Progenitor cell of endocrine pancreas (in vitro differentiated cells): Measurements from ENCODE around the gene HMCES. TPM values are rescaled to one million over a fixed set of nuclear protein-coding genes. Genes with fewer than 3 reads are reported as not detected.
A peak's percentile ranks its signal among the peaks of the same experiment; 100 is the strongest.
"Not testable (repeated sequence)": the region's sequence is repeated elsewhere in the genome, so short reads cannot be mapped to it uniquely, and the experiment has no call there.

Source experiments
- DNase-seq: peaks from one replicate; pipeline ENCODE4 v3.0.0; 2021; ENCODE audit warnings: low spot score; ENCODE audit not compliant: unreplicated experiment
- H3K27ac Mint-ChIP-seq: 2 replicates; pipeline ENCODE4 v1.8.0; 2021; ENCODE audit warnings: mild to moderate bottlenecking, moderate library complexity, mixed read lengths
- H3K27me3 Mint-ChIP-seq: 2 replicates; pipeline ENCODE4 v1.8.0; 2021; ENCODE audit warnings: mixed read lengths
- H3K36me3 Mint-ChIP-seq: 2 replicates; pipeline ENCODE4 v1.8.0; 2022; ENCODE audit warnings: mixed read lengths; ENCODE audit not compliant: insufficient read depth
- H3K4me1 Mint-ChIP-seq: 2 replicates; pipeline ENCODE4 v1.8.0; 2021; ENCODE audit warnings: low read depth, mixed read lengths
- H3K4me3 Mint-ChIP-seq: 2 replicates; pipeline ENCODE4 v1.8.0; 2021; ENCODE audit warnings: low read depth, mild to moderate bottlenecking, moderate library complexity, mixed read lengths
- H3K9me3 Mint-ChIP-seq: 2 replicates; pipeline ENCODE4 v1.8.0; 2021; ENCODE audit warnings: low read depth, mixed read lengths
- total RNA-seq: library from RNA; stranded (reverse); gene quantifications from 2 replicates; pipeline ENCODE4 v1.2.1, GENCODE V29; 2021
- TF ChIP-seq, protein P1 (sequence below): fragments of 200-600 bp; sonication (generic); IDR thresholded peaks from one replicate; pipeline ENCODE4 v1.5.0; 2021; ENCODE audit warnings: antibody characterized with exemption, mild to moderate bottlenecking; ENCODE audit not compliant: unreplicated experiment

HMCES gene
- total RNA-seq, 1 donor from 2014 or later = 35.3 TPM

DNA sequence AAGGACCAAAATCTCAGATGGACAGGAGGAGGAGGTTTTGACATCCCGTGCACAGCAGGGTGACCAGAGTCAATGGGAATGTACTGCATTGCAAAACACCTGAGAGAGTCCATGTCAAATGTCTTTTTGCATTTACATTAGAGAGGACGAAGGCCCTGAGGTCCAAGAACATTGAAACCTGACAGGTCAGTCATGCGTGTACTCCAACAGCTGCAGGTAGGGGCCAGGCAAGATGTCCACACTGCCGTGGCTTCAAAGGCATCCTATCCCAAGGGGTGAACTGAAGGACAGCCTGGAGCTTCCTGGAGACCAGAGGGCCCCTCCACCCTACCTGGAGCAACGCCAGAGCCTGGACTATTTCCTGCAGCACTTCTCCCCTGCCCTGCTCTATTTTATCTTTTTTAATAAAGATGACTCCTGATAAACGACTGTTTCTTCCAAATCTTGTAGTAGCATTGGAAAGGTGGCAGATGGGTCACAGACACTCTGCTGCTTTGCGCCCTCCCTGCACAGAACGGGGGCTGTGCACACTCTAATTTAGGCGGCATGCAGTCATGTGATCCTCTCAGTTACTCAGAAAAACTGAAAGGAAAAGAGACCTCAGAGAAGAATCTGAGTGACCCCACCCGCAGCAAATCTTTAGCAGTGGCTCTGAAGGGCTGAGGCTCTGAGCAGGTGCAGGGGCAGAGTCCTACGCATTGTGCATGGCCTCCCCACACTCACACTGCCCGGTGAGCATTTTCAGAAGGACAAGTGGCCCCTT is 68.2 kb downstream of the HMCES start:
- no peaks in the 10 kb centered on the region for H3K36me3 Mint-ChIP-seq
- peaks cover 5% of the 10 kb centered on the region for H3K4me1 Mint-ChIP-seq
- no peak overlapping the region for H3K4me3 Mint-ChIP-seq
- no peak for DNase-seq
- H3K27me3 Mint-ChIP-seq = peaks cover 17% of the 10 kb centered on the region
- TF ChIP-seq, protein P1, sequence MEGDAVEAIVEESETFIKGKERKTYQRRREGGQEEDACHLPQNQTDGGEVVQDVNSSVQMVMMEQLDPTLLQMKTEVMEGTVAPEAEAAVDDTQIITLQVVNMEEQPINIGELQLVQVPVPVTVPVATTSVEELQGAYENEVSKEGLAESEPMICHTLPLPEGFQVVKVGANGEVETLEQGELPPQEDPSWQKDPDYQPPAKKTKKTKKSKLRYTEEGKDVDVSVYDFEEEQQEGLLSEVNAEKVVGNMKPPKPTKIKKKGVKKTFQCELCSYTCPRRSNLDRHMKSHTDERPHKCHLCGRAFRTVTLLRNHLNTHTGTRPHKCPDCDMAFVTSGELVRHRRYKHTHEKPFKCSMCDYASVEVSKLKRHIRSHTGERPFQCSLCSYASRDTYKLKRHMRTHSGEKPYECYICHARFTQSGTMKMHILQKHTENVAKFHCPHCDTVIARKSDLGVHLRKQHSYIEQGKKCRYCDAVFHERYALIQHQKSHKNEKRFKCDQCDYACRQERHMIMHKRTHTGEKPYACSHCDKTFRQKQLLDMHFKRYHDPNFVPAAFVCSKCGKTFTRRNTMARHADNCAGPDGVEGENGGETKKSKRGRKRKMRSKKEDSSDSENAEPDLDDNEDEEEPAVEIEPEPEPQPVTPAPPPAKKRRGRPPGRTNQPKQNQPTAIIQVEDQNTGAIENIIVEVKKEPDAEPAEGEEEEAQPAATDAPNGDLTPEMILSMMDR = no peak
- no peak overlapping the region for H3K27ac Mint-ChIP-seq
- H3K9me3 Mint-ChIP-seq = no peaks in the 10 kb centered on the region

DNA sequence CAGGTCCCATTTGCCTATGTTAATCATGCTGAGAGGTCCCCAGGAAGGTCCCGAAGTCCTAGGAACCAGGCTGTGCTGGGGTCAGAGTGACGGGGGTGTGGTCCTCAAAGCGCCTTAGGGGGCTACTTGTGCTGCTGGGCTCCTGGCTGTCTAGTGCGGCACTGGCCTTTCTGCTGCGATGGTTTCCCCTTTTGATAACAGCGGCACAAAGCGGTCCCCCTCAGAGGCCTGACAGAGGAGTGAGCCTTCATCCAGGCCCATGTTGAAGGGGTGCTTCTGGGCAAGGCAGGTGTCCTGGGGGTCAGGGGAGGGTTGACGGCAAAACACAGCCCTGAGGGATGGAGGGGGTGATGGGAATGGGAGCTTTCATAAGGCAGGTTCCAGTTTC is 68.8 kb downstream of the HMCES start:
- Mint-ChIP-seq H3K36me3 (no peaks in the 10 kb centered on the region), H3K27ac (no peak overlapping the region), H3K4me3 (no peak overlapping the region), H3K27me3 (peaks cover 17% of the 10 kb centered on the region), H3K4me1 (peaks cover 5% of the 10 kb centered on the region), H3K9me3 (no peaks in the 10 kb centered on the region)
- DNase-seq = no peak
- TF ChIP-seq, protein P1 = no peak

GRCh38 chr3:129348734-129349133 is 70.1 kb downstream of the HMCES start:
- H3K4me1 Mint-ChIP-seq = peaks cover 3% of the 10 kb centered on the region

GRCh38 chr3:129349169-129349568 is 70.5 kb downstream of the HMCES start:
- not testable (repeated sequence) for DNase-seq, H3K9me3 Mint-ChIP-seq, H3K36me3 Mint-ChIP-seq, H3K27ac Mint-ChIP-seq, H3K4me1 Mint-ChIP-seq, H3K4me3 Mint-ChIP-seq
- H3K27me3 Mint-ChIP-seq = peaks cover 13% of the 10 kb centered on the region

More at GRCh38 chr3:129348734-129349133, 70.1 kb downstream of the HMCES start:
- DNase-seq = no peak
- Mint-ChIP-seq H3K36me3 (no peaks in the 10 kb centered on the region), H3K27ac (no peak overlapping the region), H3K27me3 (peaks cover 12% of the 10 kb centered on the region), H3K4me3 (no peak overlapping the region), H3K9me3 (no peaks in the 10 kb centered on the region)
- TF ChIP-seq, protein P1 = no peak

GRCh38 chr3:129349791-129350190 is 71.1 kb downstream of the HMCES start:
- H3K27me3 Mint-ChIP-seq = peaks cover 15% of the 10 kb centered on the region
- no peaks in the 10 kb centered on the region for H3K9me3 Mint-ChIP-seq
- H3K36me3 Mint-ChIP-seq = no peaks in the 10 kb centered on the region
- H3K4me1 Mint-ChIP-seq = peaks cover 2% of the 10 kb centered on the region
- no peak overlapping the region for H3K4me3 Mint-ChIP-seq
- DNase-seq = no peak
- TF ChIP-seq, protein P1 = no peak
- no peak overlapping the region for H3K27ac Mint-ChIP-seq

- no peak for DNase-seq
- no peak overlapping the region for H3K4me3 Mint-ChIP-seq
- H3K27me3 Mint-ChIP-seq = peaks cover 3% of the 10 kb centered on the region
- H3K4me1 Mint-ChIP-seq = peaks cover under 1% of the 10 kb centered on the region
- no peak overlapping the region for H3K27ac Mint-ChIP-seq
- TF ChIP-seq, protein P1 = peak; percentile 26
- no peaks in the 10 kb centered on the region for H3K9me3 Mint-ChIP-seq
- no peaks in the 10 kb centered on the region for H3K36me3 Mint-ChIP-seq
Observed at GRCh38 chr3:129352045-129352444, 73.4 kb downstream of the HMCES start.
